Neural cell (in vitro differentiated cells): ENCODE data around the gene OTUD3. TPM values are rescaled to one million over a fixed set of nuclear protein-coding genes. Genes with fewer than 3 reads are reported as not detected.

Experiments used
- H2AFZ ChIP-seq: fragments of 200-600, 300-800 bp; sonication (generic), shearing (Covaris generic); 2 replicates; pipeline ENCODE4 v1.6.0; 2014; ENCODE audit warnings: low read depth, mild to moderate bottlenecking, antibody characterized with exemption, low read length, moderate library complexity
- H3F3A ChIP-seq: fragments of 200-600 bp; shearing (Covaris generic); 2 replicates; pipeline ENCODE4 v1.6.1; 2016; ENCODE audit warnings: mild to moderate bottlenecking, moderate library complexity, mixed read lengths, antibody characterized with exemption, low read length; ENCODE audit not compliant: insufficient read depth, poor library complexity, severe bottlenecking
- H3K27ac ChIP-seq: fragments of 200-600, 300-800 bp; sonication (generic), shearing (Covaris generic); 2 replicates; pipeline ENCODE4 v1.5.1; 2014; ENCODE audit warnings: mild to moderate bottlenecking, low read length, moderate library complexity
- H3K27me3 ChIP-seq: fragments of 300-800, 200-600 bp; sonication (generic), shearing (Covaris generic); 2 replicates; pipeline ENCODE4 v1.6.0; 2014; ENCODE audit warnings: mild to moderate bottlenecking, low read depth, low read length, moderate library complexity; ENCODE audit not compliant: insufficient read depth
- H3K36me3 ChIP-seq: fragments of 300-800, 200-600 bp; sonication (generic), shearing (Covaris generic); 2 replicates; pipeline ENCODE4 v1.5.1; 2014; ENCODE audit warnings: mild to moderate bottlenecking, antibody characterized with exemption, low read length, moderate library complexity; ENCODE audit not compliant: insufficient read depth
- H3K4me2 ChIP-seq: fragments of 300-800, 200-600 bp; sonication (generic), shearing (Covaris generic); 2 replicates; pipeline ENCODE4 v1.6.0; 2014; ENCODE audit warnings: mild to moderate bottlenecking, low read length
- H3K4me3 ChIP-seq: fragments of 300-800, 200-600 bp; sonication (generic), shearing (Covaris generic); 2 replicates; pipeline ENCODE4 v1.5.1; 2014; ENCODE audit warnings: mild to moderate bottlenecking, low read length, moderate library complexity
- H3K79me2 ChIP-seq: fragments of 200-600 bp; shearing (Covaris generic); replicated peaks from 2 replicates; pipeline ENCODE4 v1.6.0; 2014; ENCODE audit warnings: mild to moderate bottlenecking, low read length, moderate library complexity; ENCODE audit not compliant: insufficient read depth
- H3K9ac ChIP-seq: fragments of 300-800, 200-600 bp; sonication (generic), shearing (Covaris generic); 2 replicates; pipeline ENCODE4 v1.6.1; 2016; ENCODE audit warnings: mild to moderate bottlenecking, low read length, mixed read lengths
- H3K9me2 ChIP-seq: fragments of 200-600 bp; shearing (Covaris generic); 2 replicates; pipeline ENCODE4 v1.6.1; 2016; ENCODE audit warnings: mild to moderate bottlenecking, low read length, mixed read lengths; ENCODE audit not compliant: insufficient read depth
- H3K9me3 ChIP-seq: fragments of 200-600, 300-800 bp; sonication (generic), shearing (Covaris generic); 2 replicates; pipeline ENCODE4 v1.6.1; 2016; ENCODE audit warnings: mild to moderate bottlenecking, mixed run types, low read length, moderate library complexity, mixed read lengths
- H4K20me1 ChIP-seq: fragments of 200-600 bp; shearing (Covaris generic); 2 replicates; pipeline ENCODE4 v1.6.1; 2016; ENCODE audit warnings: mild to moderate bottlenecking, mixed run types; ENCODE audit not compliant: insufficient read depth
- CTCF ChIP-seq: fragments of 450-650 bp; IDR thresholded peaks from 2 replicates; pipeline ENCODE4 v1.5.1; 2014; ENCODE audit warnings: antibody characterized with exemption, mild to moderate bottlenecking, moderate library complexity; ENCODE audit not compliant: poor library complexity, severe bottlenecking
- EP300 ChIP-seq: fragments of 450-650 bp; conservative IDR thresholded peaks from 2 replicates; pipeline ENCODE4 v1.6.1; 2014; ENCODE audit warnings: antibody characterized with exemption, mild to moderate bottlenecking, moderate library complexity; ENCODE audit not compliant: poor library complexity, severe bottlenecking
- EZH2 ChIP-seq: fragments of 200-600, 300-800 bp; shearing (Covaris generic), sonication (generic); IDR thresholded peaks from 2 replicates; pipeline ENCODE4 v1.6.1; 2014; ENCODE audit warnings: antibody characterized with exemption, low read length, borderline replicate concordance, mild to moderate bottlenecking; ENCODE audit not compliant: insufficient read depth, poor library complexity, severe bottlenecking
- MXI1 ChIP-seq: fragments of 450-650 bp; conservative IDR thresholded peaks from 2 replicates; pipeline ENCODE4 v1.6.1; 2014; ENCODE audit warnings: antibody characterized with exemption, mild to moderate bottlenecking; ENCODE audit not compliant: poor library complexity, severe bottlenecking
- POLR2AphosphoS5 ChIP-seq: IDR thresholded peaks from 2 replicates; pipeline ENCODE4 v1.6.1; 2012
- RAD21 ChIP-seq: fragments of 450-650 bp; conservative IDR thresholded peaks from 2 replicates; pipeline ENCODE4 v1.6.1; 2014; ENCODE audit warnings: antibody characterized with exemption, mild to moderate bottlenecking, moderate library complexity
- REST ChIP-seq: IDR thresholded peaks from 2 replicates; pipeline ENCODE4 v1.6.1; 2012; ENCODE audit warnings: borderline replicate concordance
- SMC3 ChIP-seq: fragments of 450-650 bp; conservative IDR thresholded peaks from 2 replicates; pipeline ENCODE4 v1.6.1; 2014; ENCODE audit warnings: antibody characterized with exemption, mild to moderate bottlenecking, moderate library complexity; ENCODE audit not compliant: poor library complexity
- TAF1 ChIP-seq: IDR thresholded peaks from 2 replicates; pipeline ENCODE4 v1.6.1; 2012; ENCODE audit warnings: low read depth
- polyA plus RNA-seq: library from polyadenylated mRNA; depleted of rRNA; stranded (reverse); fragments of >200 nt; gene quantifications from 2 replicates; pipeline ENCODE4 v1.2.3, GENCODE V29; 2014

OTUD3 gene
- polyA plus RNA-seq, 1 donor from 2014 or later = 24.0 TPM

GRCh38 chr1:19922015-19922688 lies 40.0 kb downstream of the OTUD3 start (continued):
- no peak for TF ChIP-seq TAF1

- Histone ChIP-seq H3K4me2 (no peak within 1 kb of the TSS), H3K9me2 (no peaks in the 10 kb centered on the region), H2AFZ (no peak within 1 kb of the TSS)
Observed at GRCh38 chr1:19923137-19923952, 41.1 kb downstream of the OTUD3 start, which contains the start of gene PLA2G2E. Gene PLA2G2E, minus strand, starts transcription at chr1:19923617. Its CDS starts 58 bp downstream, at chr1:19923559.

More at GRCh38 chr1:19923137-19923952, 41.1 kb downstream of the OTUD3 start, which contains the start of gene PLA2G2E:
- TF ChIP-seq POLR2AphosphoS5 (no peak), REST (no peak), EZH2 (no peak), SMC3 (no peak), RAD21 (no peak), CTCF (no peak), EP300 (no peak), MXI1 (no peak), TAF1 (no peak)
- no peaks in the 10 kb centered on the region for H3K27me3 ChIP-seq
- no peaks in the 10 kb centered on the region for H3K9me3 ChIP-seq
- H3K27ac ChIP-seq = no peak within 1 kb of the TSS
- no peaks in the 10 kb centered on the region for H3F3A ChIP-seq
- no peak within 1 kb of the TSS for H3K4me3 ChIP-seq
- H3K36me3 ChIP-seq = no peaks in the 10 kb centered on the region
- H3K9ac ChIP-seq = no peak within 1 kb of the TSS
- H3K79me2 ChIP-seq = no peaks in the 10 kb centered on the region
- no peaks in the 10 kb centered on the region for H4K20me1 ChIP-seq
